ENCODE data around the gene SPATA7.
A peak's percentile ranks its signal among the peaks of the same experiment; 100 is the strongest.
"Not testable (repeated sequence)": the region's sequence is repeated elsewhere in the genome, so short reads cannot be mapped to it uniquely, and the experiment has no call there.

Gene SPATA7

DNA sequence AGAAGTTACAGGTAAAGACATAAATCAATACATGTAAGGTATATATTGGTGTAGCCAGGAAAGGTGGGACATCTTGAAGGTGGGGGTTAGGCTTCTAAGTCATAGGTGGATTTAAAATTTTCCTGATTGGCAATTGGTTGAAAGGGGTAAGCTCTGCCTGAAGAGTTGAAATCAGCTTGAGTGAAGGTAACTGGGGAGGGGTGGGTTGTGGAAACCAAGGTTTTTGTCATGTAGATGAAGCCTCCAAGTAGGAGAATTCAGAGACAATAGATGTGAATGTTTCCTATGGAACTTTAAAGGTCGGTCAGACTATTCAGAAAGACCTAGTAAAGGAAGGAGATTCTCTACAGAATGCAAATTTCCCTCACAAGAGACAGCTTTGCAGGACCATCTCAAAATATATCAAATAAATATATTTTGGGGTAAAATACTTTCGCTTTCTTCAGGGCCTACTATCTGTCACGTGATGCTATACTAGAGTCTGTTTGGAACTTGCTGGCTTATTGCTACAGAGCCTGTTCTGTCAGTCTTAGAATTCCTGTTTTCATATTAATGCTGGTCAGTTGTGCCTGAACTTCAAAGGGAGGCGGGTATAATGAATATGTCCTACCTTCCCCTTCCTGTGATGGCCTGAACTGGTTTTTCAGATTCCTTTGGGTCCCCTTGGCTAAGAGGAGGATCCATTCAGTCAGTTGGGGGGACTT, 20.6 kb upstream of the SPATA7 start:
- no peak overlapping the region for H3K4me3 ChIP-seq (ENCODE audit: low read length)

DNA sequence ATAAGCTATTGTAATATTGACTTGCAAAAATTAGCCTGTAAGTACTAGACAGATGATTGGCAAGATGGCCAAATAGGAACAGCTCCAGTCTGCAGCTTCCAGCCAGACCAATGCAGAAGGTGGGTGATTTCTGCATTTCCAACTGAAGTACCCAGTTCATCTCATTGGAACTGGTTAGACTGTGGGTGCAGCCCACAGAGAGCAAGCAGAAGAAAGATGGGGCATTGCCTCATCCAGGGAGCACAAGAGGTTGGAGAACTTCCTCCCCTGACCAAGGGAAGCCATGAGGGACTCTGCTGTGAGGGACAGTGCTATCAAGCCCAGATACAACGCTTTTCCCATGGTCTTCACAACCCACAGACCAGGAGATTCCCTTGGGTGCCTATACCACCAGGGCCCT, 16.0 kb upstream of the SPATA7 start:
- H3K9me3 ChIP-seq (replicated peaks; ENCODE audit: low read length): no peaks in the 10 kb centered on the region
- H3K4me3 ChIP-seq (ENCODE audit: low read length): no peak overlapping the region
- H3K4me2 ChIP-seq (ENCODE audit: low read length): no peak overlapping the region
- no peak overlapping the region for H3K9ac ChIP-seq (ENCODE audit: low read depth, low read length)
- H3K36me3 ChIP-seq (ENCODE audit: insufficient read depth, low read length): no peaks in the 10 kb centered on the region
- H3K4me1 ChIP-seq (ENCODE audit: control insufficient read depth, insufficient read depth, low read length): no peaks in the 10 kb centered on the region
- H3K27me3 ChIP-seq (ENCODE audit: control insufficient read depth, insufficient read depth, low read length): peaks cover 2% of the 10 kb centered on the region

More for the DNA sequence above, 20.6 kb upstream of the SPATA7 start:
- H3K27me3 ChIP-seq (ENCODE audit: control insufficient read depth, insufficient read depth, low read length): peaks cover 12% of the 10 kb centered on the region
- no peaks in the 10 kb centered on the region for H3K4me1 ChIP-seq (ENCODE audit: control insufficient read depth, insufficient read depth, low read length)
- no peak overlapping the region for H3K4me2 ChIP-seq (ENCODE audit: low read length)
- no peaks in the 10 kb centered on the region for H3K36me3 ChIP-seq (ENCODE audit: insufficient read depth, low read length)
- no peaks in the 10 kb centered on the region for H3K9me3 ChIP-seq (replicated peaks; ENCODE audit: low read length)
- no peak overlapping the region for H3K9ac ChIP-seq (ENCODE audit: low read depth, low read length)

DNA sequence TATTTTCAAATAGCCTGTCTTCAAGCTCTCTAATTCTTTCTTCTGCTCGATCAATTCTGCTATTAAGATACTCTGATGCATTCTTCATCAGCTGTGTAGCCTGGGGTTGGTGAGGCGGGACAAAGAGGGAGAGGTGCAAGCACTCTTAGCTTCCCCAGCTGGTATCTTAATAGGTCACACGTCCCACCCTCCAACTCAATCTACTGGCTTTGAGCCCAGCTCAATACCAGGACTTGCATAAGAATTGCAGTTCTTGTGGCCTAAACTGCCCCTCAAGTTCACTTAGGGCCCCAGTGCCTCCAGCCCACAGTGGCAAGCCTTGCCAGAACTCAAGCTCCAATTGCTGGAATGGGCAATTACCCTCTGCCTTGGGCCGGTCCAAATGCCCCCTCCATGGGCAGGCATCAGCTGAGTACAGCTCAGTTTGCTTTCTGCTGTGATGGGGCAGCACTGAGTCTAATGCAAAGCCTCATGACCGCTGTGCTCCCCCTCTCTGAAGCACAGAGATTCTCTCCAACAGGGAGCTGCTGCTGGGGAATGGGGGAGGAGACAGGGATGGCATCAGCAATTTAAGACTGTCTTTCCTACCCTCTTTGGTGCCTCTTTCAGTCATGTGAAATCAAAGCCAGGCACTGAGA, 5.6 kb upstream of the SPATA7 start:
- H3K4me3 ChIP-seq (ENCODE audit: low read length): no peak overlapping the region
- H3K4me1 ChIP-seq (ENCODE audit: control insufficient read depth, insufficient read depth, low read length): no peaks in the 10 kb centered on the region
- H3K9me3 ChIP-seq (replicated peaks; ENCODE audit: low read length): no peaks in the 10 kb centered on the region
- peaks cover 4% of the 10 kb centered on the region for H3K27me3 ChIP-seq (ENCODE audit: control insufficient read depth, insufficient read depth, low read length)
- no peaks in the 10 kb centered on the region for H3K36me3 ChIP-seq (ENCODE audit: insufficient read depth, low read length)
- H3K4me2 ChIP-seq (ENCODE audit: low read length): no peak overlapping the region
- no peak overlapping the region for H3K9ac ChIP-seq (ENCODE audit: low read depth, low read length)

DNA sequence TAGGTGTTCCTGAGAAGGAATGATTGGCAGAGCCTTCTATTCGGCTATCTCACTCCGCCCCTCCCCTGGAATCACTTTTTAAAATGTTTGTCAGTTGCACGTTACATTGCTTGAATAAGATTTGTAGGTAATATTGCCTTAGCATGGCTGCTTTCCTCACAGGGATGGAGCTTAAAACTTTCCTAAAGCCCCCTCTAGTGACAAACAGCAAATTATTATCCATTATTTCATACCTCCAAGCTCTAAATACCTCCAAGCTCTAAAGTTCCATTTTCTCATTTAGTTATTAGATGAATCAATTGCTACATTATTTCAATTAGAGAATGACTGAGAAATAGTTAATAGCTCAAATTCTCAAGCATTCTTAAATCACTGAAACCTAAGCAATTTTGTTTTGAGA, 5.1 kb upstream of the SPATA7 start:
- Histone ChIP-seq H3K9ac (ENCODE audit: low read depth, low read length) (no peak overlapping the region), H3K9me3 (replicated peaks; ENCODE audit: low read length) (no peaks in the 10 kb centered on the region), H3K4me3 (ENCODE audit: low read length) (no peak overlapping the region), H3K36me3 (ENCODE audit: insufficient read depth, low read length) (no peaks in the 10 kb centered on the region), H3K4me2 (ENCODE audit: low read length) (no peak overlapping the region), H3K27me3 (ENCODE audit: control insufficient read depth, insufficient read depth, low read length) (peaks cover 4% of the 10 kb centered on the region), H3K4me1 (ENCODE audit: control insufficient read depth, insufficient read depth, low read length) (no peaks in the 10 kb centered on the region)

DNA sequence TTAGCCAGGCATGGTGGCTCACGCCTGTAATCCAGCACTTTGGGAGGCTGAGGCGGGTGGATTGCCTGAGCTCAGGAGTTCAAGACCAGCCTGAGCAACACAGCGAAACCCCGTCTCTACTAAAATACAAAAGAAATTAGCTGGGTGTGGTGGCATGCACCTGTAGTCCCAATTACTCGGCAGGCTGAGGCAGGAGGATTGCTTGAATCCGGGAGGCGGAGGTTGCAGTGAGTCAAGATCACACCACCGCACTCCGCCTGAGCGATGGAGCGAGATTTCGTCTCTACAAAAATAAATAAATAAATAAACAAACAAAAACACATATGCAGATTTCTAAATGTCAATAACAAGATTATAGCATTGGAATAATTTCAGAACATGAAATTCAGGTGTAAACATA, 3.8 kb upstream of the SPATA7 start:
- not testable (repeated sequence) for H3K9ac ChIP-seq (ENCODE audit: low read depth, low read length); H3K4me2 ChIP-seq (ENCODE audit: low read length); H3K4me1 ChIP-seq (ENCODE audit: control insufficient read depth, insufficient read depth, low read length); H3K4me3 ChIP-seq (ENCODE audit: low read length); H3K27me3 ChIP-seq (ENCODE audit: control insufficient read depth, insufficient read depth, low read length); H3K36me3 ChIP-seq (ENCODE audit: insufficient read depth, low read length); H3K9me3 ChIP-seq (replicated peaks; ENCODE audit: low read length)

DNA sequence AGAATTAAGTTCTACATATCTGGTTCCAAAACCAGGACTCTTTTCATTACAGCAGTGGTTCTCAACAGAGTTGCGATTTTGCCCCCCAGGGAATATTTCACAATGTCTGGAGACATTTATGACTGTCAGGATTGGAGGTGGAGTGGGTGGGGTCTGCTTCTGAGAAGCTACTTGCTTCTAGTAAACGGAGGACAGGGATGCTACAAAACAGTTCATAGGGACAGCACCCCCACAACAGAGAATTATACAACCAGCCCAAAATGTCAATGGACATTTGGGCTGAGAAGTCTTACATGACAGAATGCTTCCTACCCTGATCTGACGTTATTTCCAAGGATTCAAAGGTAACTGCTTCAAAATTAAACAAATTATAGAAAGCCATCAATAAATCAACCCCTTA, 739 bp upstream of the SPATA7 start:
- peak overlapping the region; percentile 82 for H3K9ac ChIP-seq (ENCODE audit: low read depth, low read length)

DNA sequence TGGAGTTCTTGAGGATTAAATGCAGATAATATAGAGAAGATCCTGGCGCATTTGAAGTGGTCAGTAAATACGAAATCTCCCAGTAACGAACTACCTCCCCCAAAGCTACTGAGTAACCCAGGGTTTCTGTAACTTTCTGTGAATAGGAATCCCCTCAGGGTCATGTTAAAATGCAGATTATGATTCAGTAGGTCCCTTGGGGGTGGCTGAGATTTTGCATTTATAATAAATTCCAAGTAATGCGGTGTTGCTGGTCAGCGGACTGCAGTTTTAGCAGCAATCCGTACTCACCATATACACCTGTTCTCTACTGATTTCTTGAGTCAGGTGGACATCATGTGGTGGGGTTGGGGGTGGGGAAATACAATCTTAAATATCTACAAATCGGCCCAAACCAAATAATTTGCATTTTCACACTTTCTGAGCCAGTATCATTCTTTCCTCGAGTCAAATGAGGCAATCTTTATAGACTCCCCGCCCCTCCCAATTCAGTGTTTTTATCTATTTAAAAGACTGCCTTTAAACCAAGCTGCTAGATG, 868 bp downstream of the SPATA7 start:
- Histone ChIP-seq H3K4me3 (ENCODE audit: low read length) (peak overlapping the region; percentile 85), H3K4me1 (ENCODE audit: control insufficient read depth, insufficient read depth, low read length) (peaks cover 6% of the 10 kb centered on the region), H3K9me3 (replicated peaks; ENCODE audit: low read length) (no peaks in the 10 kb centered on the region), H3K27me3 (ENCODE audit: control insufficient read depth, insufficient read depth, low read length) (no peaks in the 10 kb centered on the region), H3K4me2 (ENCODE audit: low read length) (peak overlapping the region; percentile 96), H3K36me3 (ENCODE audit: insufficient read depth, low read length) (no peaks in the 10 kb centered on the region), H3K9ac (ENCODE audit: low read depth, low read length) (peak overlapping the region; percentile 82)

More for the DNA sequence above, 739 bp upstream of the SPATA7 start:
- Histone ChIP-seq H3K4me2 (ENCODE audit: low read length) (peak overlapping the region; percentile 96), H3K4me1 (ENCODE audit: control insufficient read depth, insufficient read depth, low read length) (peaks cover 6% of the 10 kb centered on the region), H3K4me3 (ENCODE audit: low read length) (peak overlapping the region; percentile 85), H3K9me3 (replicated peaks; ENCODE audit: low read length) (no peaks in the 10 kb centered on the region), H3K36me3 (ENCODE audit: insufficient read depth, low read length) (no peaks in the 10 kb centered on the region), H3K27me3 (ENCODE audit: control insufficient read depth, insufficient read depth, low read length) (no peaks in the 10 kb centered on the region)

DNA sequence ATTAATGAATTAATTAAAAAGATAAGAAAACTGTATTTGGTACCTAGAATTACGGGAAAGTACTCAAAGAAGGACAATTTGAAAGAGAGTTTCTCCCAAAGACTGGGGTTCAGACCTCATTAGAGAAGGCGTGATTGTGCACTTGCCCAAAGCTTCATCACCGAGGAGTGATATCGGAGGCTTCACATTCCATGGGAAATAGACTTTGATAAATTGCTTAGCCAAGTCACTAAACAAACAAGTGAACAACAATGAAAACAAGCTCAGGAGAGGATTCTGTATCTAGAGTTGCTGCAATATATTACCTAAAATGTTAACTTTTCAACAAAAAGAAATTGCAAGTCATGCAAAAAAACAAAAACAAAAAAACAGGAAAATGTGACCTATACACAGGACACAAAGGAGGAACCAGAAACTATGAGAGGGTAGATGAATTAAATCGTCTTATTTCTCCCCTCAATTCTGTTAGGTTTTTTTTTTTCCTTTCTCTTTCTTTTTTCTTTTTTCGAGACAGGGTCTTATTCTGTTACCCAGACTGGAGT, 3.4 kb downstream of the SPATA7 start:
- Histone ChIP-seq H3K36me3 (ENCODE audit: insufficient read depth, low read length) (peaks cover 3% of the 10 kb centered on the region), H3K9ac (ENCODE audit: low read depth, low read length) (no peak overlapping the region), H3K4me2 (ENCODE audit: low read length) (no peak overlapping the region), H3K9me3 (replicated peaks; ENCODE audit: low read length) (no peaks in the 10 kb centered on the region), H3K4me1 (ENCODE audit: control insufficient read depth, insufficient read depth, low read length) (peaks cover 6% of the 10 kb centered on the region), H3K27me3 (ENCODE audit: control insufficient read depth, insufficient read depth, low read length) (no peaks in the 10 kb centered on the region), H3K4me3 (ENCODE audit: low read length) (no peak overlapping the region)

DNA sequence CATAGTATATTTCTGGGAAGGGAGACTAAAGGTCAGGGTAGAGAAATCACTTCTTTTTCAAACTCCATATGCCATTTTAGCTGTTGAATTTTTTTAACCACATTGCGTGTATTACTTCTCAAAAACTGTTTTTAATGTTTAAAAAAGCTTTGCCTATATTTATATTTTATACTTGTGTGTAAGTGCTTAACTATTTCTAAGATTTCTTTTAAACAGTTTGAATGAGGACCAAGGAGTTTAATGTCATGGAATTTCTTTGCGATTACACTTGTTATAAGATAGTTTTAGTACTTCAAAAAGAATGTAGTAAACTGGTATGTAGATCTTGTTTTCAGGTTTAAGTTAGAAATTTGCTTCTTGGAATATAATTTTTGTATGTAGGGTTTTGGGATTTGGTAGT, 7.2 kb downstream of the SPATA7 start:
- no peak overlapping the region for H3K4me3 ChIP-seq (ENCODE audit: low read length)
- H3K9me3 ChIP-seq (replicated peaks; ENCODE audit: low read length): no peaks in the 10 kb centered on the region
- H3K27me3 ChIP-seq (ENCODE audit: control insufficient read depth, insufficient read depth, low read length): no peaks in the 10 kb centered on the region
- peaks cover 12% of the 10 kb centered on the region for H3K36me3 ChIP-seq (ENCODE audit: insufficient read depth, low read length)
- no peaks in the 10 kb centered on the region for H3K4me1 ChIP-seq (ENCODE audit: control insufficient read depth, insufficient read depth, low read length)
- H3K9ac ChIP-seq (ENCODE audit: low read depth, low read length): no peak overlapping the region
- H3K4me2 ChIP-seq (ENCODE audit: low read length): no peak overlapping the region

DNA sequence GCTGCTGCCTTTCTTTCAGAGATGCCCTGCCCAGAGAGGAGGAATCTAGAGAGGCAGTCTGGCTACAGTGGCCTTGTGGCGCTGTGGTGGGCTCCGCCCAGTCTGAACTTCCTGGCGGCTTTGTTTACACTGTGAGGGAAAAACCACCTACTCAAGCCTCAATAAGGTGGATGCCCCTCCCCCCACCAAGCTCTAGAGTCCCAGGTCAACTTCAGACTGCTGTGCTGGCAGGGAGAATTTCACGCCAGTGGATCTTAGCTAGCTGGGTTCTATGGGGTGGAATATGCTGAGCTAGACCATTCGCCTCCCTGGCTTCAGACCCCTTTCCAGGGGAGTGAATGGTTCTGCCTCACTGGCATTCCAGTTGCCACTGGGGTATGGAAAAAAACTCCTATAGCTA, 25.6 kb downstream of the SPATA7 start:
- no peaks in the 10 kb centered on the region for H3K27me3 ChIP-seq (ENCODE audit: control insufficient read depth, insufficient read depth, low read length)
- H3K36me3 ChIP-seq (ENCODE audit: insufficient read depth, low read length): no peaks in the 10 kb centered on the region
- no peaks in the 10 kb centered on the region for H3K9me3 ChIP-seq (replicated peaks; ENCODE audit: low read length)
- H3K4me2 ChIP-seq (ENCODE audit: low read length): no peak overlapping the region
- H3K4me1 ChIP-seq (ENCODE audit: control insufficient read depth, insufficient read depth, low read length): no peaks in the 10 kb centered on the region
- no peak overlapping the region for H3K9ac ChIP-seq (ENCODE audit: low read depth, low read length)
- H3K4me3 ChIP-seq (ENCODE audit: low read length): no peak overlapping the region

DNA sequence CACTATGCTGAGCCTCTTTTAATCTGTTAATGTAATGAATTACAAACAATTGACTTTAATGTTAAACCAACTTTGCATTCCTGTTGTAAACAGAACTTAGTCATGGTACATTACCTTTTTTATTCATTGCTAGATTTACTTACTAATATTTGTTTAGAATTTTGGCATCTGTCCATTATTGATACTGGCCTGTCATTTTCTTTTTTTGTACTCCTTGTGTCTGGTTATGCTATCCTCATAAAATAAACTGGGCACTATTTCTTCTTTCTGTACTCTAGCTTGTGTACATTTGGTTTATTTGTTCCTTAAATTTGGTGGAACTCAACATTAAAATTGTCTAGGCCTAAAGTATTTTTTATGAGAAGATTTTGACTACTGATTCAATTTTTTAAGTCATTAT, 32.1 kb downstream of the SPATA7 start:
- H3K36me3 ChIP-seq (ENCODE audit: insufficient read depth, low read length): peaks cover 8% of the 10 kb centered on the region
- H3K4me1 ChIP-seq (ENCODE audit: control insufficient read depth, insufficient read depth, low read length): peaks cover under 1% of the 10 kb centered on the region
- no peaks in the 10 kb centered on the region for H3K27me3 ChIP-seq (ENCODE audit: control insufficient read depth, insufficient read depth, low read length)
- no peak overlapping the region for H3K9ac ChIP-seq (ENCODE audit: low read depth, low read length)
- no peaks in the 10 kb centered on the region for H3K9me3 ChIP-seq (replicated peaks; ENCODE audit: low read length)
- H3K4me2 ChIP-seq (ENCODE audit: low read length): no peak overlapping the region
- no peak overlapping the region for H3K4me3 ChIP-seq (ENCODE audit: low read length)
